ENCODE data around the gene RAPSN.

GRCh38 chr11:47418454-47419259 lies 30.3 kb downstream of the RAPSN start:
- no peak for TF ChIP-seq EZH2 (IDR thresholded peaks at IDR 0.05; ENCODE audit: borderline replicate concordance, insufficient read depth, low read depth, low read length, poor library complexity, severe bottlenecking)
- TF ChIP-seq CTCF (IDR thresholded peaks at IDR 0.05): no peak
